HG03378 (cell line): ENCODE results near the gene SOX13.

Source experiments
- ATAC-seq: cut with Tn5 transposase; IDR thresholded peaks from one replicate; pipeline ENCODE4 v1.9.1; 2021; ENCODE audit warnings: mild to moderate bottlenecking, moderate library complexity; ENCODE audit not compliant: unreplicated experiment

The SOX13 gene

DNA sequence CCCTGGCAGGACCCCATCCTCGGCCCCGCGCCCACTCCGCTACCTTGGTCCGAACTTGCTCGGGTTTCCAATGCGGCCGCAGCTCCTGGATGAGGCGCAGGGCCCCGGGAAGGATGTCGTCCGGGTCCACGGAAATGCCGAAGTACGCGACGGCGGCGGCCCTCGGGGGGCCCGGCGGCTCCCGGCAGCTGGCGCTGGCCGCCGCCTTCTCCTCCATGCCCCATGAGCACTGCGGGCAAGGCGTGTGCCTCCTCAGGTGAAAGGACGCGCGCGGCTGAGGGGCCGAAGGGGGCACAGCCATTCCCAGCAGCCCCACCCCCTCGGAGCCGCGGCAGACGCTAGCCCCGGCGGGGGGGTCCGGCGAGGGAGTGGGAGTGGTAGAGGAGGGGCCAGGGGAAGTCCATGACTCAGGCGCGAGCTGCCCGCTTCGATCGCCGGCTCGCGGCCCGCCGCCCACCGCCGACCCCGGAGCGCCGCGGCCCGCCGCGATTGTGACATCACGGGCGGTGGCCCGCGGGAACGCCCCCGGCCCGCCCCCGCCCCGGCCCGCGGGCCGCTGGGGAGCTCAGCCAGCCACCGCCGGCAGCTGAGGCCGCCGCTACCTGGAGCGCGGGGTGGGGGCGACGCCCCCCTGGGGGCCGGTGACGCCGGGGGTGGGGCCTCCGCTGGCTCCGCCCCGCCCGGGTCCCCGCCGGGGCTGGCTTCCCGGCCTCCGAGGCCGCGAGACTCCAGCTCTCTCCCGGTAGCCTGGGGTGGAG, 78.8 kb downstream of the SOX13 start, which contains the start of gene ETNK2:
TSS of gene ETNK2 (minus strand) at position 493 of the 758 bp plus-strand sequence. CDS start at position 301, 192 bp downstream.
- ATAC-seq, result no peak

DNA sequence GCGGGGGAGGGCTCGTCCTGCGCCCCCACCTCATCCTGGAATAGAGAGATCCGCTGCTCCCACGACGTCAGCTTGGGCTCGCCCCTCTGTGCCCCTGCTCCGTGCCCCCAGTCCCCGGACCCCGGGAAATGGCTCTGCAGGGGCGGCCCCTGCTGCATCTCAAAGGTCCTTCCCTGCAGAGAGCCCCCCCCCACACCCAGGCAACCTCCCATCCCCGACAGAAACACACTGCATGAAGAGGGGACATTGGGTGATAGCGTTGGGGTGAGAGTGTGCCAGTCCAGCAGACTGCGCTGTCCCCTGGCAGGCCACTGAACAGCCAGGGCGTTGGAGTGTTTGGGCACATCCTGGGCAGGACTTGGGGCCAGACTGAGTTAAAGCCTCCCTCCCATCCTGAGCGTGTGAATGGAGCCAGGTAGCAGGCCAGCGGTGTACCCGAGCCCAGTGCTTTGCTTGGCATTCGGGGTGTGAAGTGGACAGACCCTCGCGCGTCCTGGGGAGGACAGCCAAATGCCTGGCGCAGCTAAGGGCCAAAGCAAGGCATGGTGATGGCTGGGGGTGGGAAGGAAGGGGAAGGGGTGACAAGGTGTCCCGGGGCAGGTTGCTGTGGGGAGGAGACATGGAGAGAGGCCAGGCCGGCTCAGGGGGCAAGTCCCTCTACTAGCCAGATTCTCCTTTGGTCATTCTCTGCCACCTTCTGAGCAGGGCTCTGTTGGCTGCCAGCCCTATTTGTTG, 79.6 kb downstream of the SOX13 start:
- no peak for ATAC-seq

DNA sequence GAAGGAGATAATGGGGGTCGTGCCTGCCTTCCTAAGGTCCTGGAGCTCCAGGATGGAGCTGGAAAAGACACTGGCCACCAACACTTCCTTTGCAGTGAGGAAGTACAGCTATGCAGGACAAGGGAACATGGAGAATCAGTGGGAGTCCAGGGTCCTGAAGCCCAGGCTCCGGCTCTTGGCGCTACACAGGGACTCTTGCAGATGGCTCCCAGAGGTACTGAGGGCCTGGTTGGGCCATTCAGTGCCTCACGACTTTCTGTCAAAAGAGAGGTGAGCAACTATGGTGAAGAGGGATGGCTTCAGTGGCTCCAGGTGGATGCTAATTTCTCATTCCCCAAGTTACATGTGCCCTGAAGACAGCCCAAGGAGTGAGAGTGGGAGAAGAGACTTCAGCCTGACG, 80.8 kb downstream of the SOX13 start:
- no peak for ATAC-seq

DNA sequence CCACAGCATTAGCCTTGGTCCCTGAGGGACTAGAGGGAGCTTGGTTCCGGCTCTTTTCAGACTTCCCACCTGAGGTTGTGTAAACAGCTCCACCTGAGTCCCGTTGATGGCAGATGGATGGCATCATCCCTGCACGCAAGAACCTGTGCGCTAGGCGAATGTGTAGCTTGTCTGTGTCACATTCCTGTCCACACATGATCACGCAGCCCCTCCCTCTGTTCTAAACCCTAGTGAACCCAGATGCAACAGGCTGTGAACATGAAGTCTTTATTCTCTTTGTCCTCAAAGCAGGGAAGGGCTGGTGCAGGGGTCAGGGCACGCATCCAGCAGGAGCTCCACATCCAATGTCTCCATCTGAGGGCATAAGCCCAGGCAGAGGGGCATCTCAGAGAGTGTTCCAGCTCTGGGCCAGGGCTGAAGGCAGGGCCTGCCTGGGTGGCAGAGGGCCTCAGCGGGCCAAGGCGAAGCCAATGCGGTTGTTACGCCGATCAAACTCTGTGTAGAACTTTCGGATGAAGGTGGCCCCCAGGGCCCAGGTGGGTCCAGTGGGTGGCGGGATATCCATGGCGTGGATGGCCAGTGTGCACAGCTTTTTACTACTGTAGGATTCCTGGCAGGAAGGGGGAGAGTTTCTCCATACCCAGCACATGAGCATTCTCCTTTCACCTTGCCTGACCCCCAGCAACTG, 81.8 kb downstream of the SOX13 start:
- no peak for ATAC-seq

DNA sequence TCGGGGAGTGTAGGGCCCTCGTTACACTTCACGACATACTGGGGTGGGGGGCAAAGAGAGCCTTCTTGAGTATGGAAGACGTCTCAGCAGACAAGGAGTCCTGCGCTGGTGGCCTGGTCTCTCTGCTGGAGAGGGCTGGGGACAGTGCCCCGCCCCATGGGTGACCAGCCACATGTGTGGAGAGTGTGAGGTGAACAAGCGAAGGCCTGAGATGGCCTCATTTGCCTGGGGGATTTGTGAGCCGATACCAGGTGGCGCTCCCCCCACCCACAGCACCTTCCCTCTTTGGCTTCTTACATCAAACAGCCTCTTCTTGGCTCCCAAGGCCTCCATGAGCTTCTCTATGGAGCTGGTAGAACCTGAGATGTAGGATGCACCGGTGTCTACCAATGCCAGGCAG, 83.0 kb downstream of the SOX13 start:
- no peak for ATAC-seq

DNA sequence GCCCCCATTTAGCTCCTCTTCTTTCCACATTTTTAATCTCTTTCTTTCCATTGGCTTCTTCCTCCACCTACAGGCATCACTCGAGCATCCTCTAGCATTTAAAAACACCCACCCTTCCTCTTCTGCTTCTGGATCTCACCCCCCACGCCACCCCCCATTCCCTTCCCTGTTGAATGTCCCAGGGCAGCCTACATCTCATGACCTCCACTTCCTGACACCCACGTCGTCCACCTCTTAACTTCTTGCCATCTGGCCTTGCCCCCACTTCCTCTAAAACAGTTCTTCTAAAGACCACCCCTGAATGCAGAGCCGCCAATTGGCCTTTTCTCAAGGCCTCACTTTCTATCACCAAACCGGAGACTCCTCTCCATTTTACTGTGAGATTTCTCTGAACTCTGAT, 85.0 kb downstream of the SOX13 start:
- ATAC-seq, result no peak

DNA sequence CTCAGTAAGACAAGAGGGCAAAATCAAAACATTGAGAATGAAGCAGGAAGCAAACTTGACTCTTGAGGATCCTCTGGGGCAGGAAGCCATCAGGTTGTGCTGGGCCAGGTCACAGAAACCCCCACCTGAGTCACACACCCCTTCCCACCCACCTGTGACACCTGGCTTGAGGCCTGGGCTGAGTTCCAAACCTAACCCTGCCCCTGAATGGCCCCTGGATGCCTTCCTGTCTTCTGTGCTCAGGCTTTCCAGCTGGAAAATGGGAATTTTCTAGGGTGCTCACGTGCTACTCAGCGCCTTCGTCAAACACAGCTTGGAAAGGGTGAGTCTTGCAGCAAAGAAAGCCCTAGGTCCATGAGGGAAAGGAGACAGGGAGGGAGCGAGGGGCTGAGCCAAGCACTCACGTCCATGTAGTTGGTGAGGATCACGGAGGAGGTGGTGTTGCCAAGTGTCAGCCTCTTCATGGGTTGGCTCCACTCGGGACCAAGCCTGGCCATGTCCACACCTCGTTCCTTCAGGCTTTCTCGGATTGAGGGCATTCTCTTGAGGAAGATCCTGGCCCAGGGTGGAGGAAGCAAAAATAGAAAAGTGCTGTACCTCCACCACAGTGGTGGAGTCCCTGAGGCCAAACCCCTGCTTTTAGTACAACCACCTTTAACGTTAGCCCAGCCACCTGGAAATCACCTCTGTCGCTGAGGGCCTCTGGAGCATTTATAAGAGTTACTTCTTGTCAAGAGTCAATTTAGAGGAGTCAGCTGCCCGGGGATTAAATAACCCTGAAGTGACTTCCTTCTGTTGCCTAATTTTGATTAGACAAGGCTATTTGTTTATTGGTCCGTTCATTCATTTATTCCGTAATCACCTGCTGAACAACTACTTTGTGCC, 88.9 kb downstream of the SOX13 start:
- ATAC-seq, result no peak

DNA sequence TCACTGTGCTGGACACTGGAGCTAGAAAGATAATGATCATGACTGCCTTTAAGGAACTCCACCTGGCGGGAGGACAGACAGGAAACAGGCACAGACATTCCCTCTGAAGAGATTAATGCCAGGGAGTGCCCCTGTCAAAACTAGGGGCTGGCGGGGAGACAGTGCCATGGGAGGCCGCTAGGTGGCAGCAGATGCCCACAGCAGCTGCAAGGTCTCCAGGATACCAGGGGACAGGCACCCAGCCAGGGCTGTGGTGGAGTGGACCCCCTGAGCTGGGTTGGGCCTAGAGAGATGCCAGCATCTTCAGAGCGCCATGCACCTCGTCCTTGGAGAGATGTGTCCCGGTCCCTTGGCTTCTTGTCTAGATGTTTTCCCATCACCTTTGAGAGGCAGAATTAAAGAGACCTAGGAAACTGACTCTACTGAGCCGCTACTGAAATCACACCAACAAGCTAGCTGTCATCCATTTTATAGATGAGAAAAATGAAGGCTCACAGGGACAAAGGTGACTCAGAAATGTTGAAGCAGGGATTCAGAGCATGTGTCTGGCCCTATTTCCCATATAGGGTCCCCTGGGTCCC, 89.7 kb downstream of the SOX13 start:
- ATAC-seq, result no peak

DNA sequence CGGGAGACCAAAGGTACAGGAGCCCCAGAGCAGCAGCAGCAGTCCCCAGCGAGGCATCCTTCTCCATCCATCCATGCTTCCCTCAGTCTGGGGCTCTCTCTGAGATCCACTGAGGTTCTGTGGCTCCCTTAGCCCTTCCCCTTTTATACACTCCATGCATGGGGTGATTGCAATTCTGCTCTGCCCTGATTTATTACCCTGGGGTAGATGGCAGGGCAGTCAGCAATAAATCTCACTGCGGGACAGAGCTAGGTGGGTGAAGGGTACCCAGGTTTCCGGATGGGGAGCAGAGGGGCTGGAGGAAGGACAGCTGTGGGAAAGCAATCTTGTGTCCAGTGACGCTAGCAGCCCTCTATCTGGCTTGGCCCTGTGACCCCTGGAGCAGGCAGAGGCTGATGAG, 93.3 kb downstream of the SOX13 start, which contains the start of gene REN:
TSS of gene REN (minus strand) at position 119 of the 400 bp plus-strand sequence. CDS start at position 75, 44 bp downstream.
- no peak for ATAC-seq

DNA sequence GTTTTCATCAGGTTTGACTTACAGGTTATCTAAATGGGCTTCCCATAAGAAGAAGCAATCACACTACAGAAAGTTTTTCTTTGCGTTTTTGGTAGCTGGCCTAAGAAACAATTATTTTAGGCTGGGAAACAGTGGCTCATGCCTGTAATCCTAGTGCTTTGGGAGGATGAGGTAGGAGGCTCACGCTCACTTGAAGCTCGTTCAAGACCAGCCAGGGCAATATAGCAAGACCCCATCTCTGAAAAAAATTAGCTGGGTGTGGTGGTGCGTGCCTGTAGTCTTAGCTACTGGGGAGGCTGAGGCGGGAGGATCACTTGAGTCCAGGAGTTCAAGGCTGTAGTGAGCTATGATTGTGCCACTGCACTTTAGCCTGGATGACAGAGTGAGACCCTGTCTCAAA, 94.8 kb downstream of the SOX13 start:
- no peak for ATAC-seq

DNA sequence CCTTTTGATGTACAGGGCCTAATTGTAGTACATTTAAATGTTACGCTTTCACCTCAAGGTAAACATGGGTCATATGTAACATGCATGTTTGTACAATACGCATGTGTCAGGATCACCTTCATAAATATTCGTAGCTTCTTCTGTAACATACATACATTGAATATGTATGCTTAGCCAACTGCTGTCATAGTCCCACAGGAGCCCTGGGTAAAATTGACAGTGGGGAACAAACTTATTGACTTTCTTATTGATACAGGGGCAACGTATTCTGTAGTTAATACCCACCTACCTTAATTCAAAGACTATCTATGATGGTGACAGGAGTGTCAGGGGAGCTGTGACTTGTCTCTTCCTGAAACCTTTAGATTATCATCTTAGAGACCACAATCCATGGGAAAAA, 96.9 kb downstream of the SOX13 start:
- no peak for ATAC-seq

DNA sequence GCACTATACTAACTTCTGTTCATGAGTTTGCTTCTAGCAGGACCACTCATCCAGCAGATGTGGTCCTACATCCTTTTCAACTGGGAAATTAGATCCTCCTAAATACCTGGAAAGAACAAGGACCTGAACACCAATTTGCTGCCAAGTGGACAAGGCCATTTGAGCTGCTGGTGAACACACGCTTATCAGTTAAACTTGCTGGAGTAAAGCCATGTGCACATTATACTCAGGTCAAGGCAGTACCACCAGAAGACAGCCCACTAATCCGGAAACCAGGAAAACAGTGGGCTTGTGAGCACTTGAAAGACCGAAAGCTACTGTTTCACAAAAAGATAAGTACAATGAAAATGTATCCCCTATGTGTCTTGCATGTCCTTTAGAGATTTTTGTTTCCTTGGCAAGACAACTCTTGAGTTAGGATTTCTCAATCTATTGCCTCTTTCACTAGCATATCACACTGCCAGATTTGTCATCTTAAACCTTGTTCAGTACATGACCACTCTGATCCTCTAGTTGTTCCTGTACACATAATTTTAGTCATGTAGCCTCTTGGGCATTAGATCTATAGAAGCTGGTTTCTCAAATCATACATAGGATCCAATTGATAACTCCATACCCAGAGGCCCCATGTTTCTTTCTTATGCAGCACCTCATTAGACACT, 97.7 kb downstream of the SOX13 start:
- ATAC-seq, result no peak

DNA sequence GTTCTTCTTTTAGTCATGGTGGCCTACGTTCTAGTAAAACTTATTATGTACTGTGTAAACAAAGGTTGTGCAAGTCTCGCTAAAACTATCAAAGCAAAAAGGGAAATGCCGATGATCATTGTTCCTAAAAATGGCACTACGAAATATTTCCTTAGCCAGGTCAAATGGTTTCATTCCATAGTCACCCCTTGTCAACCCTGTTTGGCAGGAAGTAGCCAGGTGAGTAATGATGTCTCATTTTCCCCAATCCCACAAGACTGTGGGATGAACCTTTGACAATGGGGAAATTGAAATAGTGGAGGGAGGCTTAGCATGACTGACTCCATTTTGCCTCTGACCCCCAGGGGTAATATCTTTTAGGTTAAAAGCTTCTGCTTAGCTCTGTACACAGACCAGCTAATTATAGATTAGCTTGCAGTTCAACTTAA, 98.8 kb downstream of the SOX13 start:
- no peak for ATAC-seq

DNA sequence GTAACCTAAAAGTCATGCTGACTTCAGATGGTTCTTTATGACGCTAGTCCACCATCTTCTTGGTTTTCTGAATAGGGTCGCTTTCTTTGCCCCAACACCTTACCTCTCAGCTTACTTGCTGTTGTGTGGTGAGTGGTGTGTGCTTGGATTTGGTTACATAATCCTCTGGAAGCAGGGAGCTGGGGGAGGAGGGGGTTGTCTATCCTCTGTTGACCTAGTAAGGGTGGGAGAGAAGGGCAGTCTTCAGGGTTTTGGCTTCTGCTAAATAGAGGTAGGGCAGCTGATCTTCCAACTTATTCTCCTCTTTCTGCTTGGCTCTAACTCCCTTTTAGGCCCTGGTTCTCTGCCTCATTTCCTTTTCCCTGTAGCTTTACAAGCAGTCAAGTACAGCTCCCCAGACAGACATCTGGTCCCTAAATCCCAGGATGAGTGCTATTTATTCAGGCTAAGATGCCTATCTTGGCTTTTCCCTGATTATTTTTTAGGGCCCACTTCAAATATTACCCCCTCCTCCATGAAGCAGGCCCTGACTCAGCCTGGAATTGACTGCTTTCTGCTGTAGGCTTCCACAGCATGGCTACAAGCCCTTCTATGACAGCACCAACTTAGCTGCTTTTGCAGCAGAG, 99.6 kb downstream of the SOX13 start:
- ATAC-seq, result no peak

DNA sequence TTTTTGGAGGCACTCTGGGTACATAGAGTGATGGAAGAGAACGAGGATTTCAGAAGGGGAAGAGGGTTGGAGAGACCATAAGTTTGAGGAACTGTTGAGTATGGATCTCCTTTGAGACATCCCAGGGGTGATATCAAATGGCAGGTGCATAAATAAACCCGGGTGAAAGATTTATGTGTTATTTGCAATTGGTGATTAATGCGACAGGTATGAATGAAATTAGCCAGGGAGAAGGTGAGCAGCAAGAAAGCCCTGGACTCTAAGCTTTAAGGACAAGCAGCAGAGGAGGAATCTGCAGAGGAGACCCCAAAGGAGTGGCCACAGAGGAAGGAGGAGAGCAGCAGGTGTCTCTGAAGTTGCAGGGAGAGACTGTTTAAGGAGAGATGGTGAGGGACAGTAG, 102.0 kb downstream of the SOX13 start:
- no peak for ATAC-seq

DNA sequence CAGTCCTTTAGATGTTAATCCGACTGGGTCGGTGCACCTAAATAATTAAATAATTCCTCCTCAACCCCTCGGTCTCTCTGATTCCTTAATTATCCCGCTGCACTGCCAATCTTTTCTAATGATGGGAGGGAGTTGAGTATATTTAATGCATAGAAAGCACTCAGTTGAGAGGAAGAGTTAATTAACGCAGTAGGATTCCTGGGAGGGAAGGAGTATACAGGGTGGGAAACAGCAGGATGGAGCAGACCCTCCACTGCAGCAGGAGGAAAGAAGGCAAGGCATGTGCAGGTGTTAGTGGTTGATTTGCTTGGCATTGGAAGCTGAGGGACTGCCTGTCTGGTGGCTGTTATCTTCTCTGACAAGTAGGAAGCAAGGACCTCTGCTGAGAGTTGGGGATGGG, 103.1 kb downstream of the SOX13 start:
- ATAC-seq, result no peak

DNA sequence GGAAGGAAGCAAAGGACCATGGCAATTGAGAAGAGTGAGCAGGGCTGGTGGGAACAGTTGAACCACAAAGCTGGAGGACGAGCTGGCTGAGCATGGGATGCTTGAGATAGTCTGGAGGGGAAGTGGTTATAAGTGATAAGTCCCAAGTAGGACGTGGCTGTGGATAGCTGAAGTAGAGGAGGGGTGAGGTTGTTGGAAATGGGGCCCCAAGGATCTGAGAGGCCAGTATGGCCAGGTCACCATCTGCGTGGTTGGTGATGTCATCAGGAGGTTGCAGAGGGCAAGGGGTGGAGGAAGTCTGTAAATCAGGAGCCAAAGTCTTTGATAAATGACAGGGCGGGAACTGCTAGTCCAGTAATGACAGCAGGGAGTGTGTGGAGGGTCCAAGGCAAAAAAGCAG, 104.2 kb downstream of the SOX13 start:
- no peak for ATAC-seq
